ENCODE results near the gene SORL1-AS1.

The SORL1-AS1 gene

DNA sequence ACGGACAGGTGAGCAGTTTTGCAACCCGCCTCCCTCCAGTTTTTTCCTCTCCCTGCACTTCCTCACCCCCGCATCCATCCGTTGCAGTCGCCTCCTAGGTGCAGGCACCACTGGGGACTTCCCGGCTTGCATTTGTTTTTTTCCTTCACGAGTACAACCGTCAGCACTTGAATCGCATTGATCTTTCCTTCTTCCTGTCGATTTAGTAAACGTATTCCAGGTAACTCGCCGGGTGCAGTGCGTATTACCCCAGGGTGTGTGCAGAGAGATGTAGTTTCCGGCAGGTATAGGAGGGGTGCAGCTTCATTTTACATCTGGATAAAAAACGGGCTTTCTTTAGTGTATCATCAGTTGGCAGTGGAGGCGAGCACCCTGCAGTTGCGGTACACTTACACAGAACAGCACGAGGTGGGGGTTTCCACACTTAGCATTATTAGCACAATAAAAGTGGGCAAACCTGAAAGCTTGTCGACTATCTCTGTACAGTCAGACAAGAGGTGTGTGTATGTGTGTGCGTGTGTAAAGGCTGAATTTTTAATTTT, at the start of gene SORL1-AS1:
SORL1-AS1 (minus strand) TSS at position 359 of the 542 bp plus-strand sequence.
- in situ Hi-C loops (cut with HindIII; ENCODE audit: low pct_ligation_motif_present, low sequenced_read_pairs): no loop called here
- H3K27ac ChIP-seq: no peak within 1 kb of the TSS

DNA sequence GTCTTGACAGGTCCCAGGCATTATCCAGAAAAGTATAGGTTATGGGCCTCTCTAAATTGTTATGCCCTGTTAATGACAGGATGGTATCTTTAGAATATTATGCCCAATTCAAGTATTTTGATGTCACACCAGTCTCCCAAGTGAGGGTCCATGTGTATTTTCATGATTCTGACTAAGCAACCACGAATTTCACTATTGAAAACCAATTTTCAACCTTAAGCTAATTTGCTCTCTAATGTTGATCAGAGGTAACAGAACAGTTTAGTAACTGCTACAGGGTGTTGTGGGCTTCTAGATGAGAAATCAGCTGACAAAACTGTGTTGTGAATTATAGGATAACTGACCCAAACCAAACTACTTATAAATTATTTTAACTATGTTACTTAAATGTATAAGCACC, 48.0 kb upstream of the SORL1-AS1 start:
- no peak overlapping the region for H3K27ac ChIP-seq
- H3K36me3 ChIP-seq (replicated peaks): no peaks in the 10 kb centered on the region

More for the DNA sequence above, at the start of gene SORL1-AS1:
- no peak for DNase-seq
- TF ChIP-seq, protein P1, sequence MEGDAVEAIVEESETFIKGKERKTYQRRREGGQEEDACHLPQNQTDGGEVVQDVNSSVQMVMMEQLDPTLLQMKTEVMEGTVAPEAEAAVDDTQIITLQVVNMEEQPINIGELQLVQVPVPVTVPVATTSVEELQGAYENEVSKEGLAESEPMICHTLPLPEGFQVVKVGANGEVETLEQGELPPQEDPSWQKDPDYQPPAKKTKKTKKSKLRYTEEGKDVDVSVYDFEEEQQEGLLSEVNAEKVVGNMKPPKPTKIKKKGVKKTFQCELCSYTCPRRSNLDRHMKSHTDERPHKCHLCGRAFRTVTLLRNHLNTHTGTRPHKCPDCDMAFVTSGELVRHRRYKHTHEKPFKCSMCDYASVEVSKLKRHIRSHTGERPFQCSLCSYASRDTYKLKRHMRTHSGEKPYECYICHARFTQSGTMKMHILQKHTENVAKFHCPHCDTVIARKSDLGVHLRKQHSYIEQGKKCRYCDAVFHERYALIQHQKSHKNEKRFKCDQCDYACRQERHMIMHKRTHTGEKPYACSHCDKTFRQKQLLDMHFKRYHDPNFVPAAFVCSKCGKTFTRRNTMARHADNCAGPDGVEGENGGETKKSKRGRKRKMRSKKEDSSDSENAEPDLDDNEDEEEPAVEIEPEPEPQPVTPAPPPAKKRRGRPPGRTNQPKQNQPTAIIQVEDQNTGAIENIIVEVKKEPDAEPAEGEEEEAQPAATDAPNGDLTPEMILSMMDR (IDR thresholded peaks at IDR 0.05; ENCODE audit: low read depth, low read length, missing control alignments): no peak
- Histone ChIP-seq H3K36me3 (replicated peaks) (no peaks in the 10 kb centered on the region), H3K4me3 (ENCODE audit: low read depth, low read length) (peak within 1 kb of the TSS; percentile 47), H3K27me3 (replicated peaks) (peaks cover 43% of the 10 kb centered on the region)

DNA sequence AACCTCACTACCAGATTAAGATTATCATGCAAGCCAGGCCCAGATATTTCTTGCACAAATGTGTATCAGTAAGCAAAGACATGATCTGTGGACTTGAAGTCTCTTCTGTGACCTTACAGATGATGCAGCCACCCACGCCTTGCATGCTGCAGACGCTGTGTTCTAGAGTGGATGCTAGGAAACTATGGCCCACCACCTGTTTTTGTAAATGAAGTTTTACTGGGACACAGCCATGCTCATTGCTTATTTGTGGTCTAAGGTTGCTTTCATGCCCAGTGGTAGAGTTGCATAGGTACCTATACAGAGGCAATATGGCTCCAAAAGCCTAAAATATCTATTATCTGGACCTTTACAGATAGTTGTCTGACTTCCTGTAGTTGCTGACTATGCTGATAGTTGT, 47.5 kb upstream of the SORL1-AS1 start:
- Histone ChIP-seq H3K36me3 (replicated peaks) (no peaks in the 10 kb centered on the region), H3K4me3 (ENCODE audit: low read depth, low read length) (no peak overlapping the region), H3K27me3 (replicated peaks) (no peaks in the 10 kb centered on the region), H3K27ac (no peak overlapping the region)
- TF ChIP-seq, protein P1 (IDR thresholded peaks at IDR 0.05; ENCODE audit: low read depth, low read length, missing control alignments): no peak
- DNase-seq: no peak
- in situ Hi-C loops (cut with HindIII; ENCODE audit: low pct_ligation_motif_present, low sequenced_read_pairs): no loop called here

More for the DNA sequence above, 48.0 kb upstream of the SORL1-AS1 start:
- TF ChIP-seq, protein P1 (IDR thresholded peaks at IDR 0.05; ENCODE audit: low read depth, low read length, missing control alignments): no peak
- Histone ChIP-seq H3K27me3 (replicated peaks) (no peaks in the 10 kb centered on the region), H3K4me3 (ENCODE audit: low read depth, low read length) (no peak overlapping the region)
- DNase-seq: no peak
- in situ Hi-C loops (cut with HindIII; ENCODE audit: low pct_ligation_motif_present, low sequenced_read_pairs): no loop called here

DNA sequence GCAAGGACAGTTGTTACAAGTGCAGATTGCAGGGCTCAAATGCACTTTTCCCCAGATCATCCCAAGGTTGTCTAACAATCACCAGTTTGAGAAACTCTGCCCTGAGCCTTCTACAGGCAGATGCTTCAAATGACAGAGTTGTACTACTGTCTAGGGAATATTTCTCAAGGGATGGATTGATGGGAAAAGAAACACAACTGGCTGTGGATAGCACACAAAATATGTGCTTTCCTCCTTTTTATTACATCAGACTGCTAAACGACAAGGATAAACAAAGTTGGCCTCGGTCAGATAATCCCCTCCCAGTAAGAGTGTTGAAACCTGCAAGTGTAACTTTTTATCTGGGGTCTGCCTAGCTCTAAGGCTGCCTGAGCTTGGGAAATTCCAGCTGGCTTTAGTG, 46.6 kb upstream of the SORL1-AS1 start:
- TF ChIP-seq, protein P1 (IDR thresholded peaks at IDR 0.05; ENCODE audit: low read depth, low read length, missing control alignments): no peak
- in situ Hi-C loops (cut with HindIII; ENCODE audit: low pct_ligation_motif_present, low sequenced_read_pairs): no loop called here
- DNase-seq: no peak
- H3K27me3 ChIP-seq (replicated peaks): no peaks in the 10 kb centered on the region
- H3K36me3 ChIP-seq (replicated peaks): no peaks in the 10 kb centered on the region
- H3K27ac ChIP-seq: no peak overlapping the region
- no peak overlapping the region for H3K4me3 ChIP-seq (ENCODE audit: low read depth, low read length)

DNA sequence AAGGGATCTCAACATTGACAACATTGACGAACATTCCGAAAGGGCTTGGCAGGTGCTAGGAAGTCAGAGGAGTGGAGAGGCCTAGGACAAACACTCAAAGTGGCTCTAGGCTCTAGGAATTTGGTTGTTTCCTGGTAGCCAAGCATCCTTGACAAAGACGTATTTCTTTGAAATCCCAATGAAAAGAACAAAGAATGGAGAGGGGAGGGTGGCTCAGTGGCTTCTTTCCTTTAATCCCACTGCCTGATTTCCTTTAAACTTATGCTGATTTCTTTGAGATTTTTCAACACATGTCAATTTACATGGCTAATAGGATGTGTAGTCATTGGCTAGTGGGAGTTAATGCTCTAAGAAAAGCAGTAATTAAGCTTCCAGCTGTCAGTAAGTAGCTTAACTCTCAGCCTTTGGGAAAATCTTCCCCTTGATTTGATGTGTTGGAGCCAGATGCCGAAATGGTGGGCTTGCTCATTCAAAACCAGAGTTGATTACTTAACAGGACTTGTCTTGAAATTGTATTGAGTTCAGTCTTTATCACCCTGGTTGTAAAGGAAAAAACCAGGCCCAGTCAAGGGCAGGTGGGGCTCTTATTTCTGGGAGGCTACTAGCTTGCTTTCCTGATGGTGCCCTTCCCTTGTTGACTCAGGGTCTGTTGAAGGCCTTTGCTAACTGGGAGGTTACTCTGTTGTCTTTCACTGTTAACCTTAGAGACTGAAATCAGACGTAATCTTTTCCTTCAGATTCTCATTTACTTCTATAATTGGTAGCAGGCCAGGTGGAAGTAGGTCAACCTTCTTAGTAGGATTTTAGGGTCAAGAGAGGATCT, 44.6 kb upstream of the SORL1-AS1 start:
- TF ChIP-seq, protein P1 (IDR thresholded peaks at IDR 0.05; ENCODE audit: low read depth, low read length, missing control alignments): no peak
- H3K27me3 ChIP-seq (replicated peaks): no peaks in the 10 kb centered on the region
- no peak overlapping the region for H3K4me3 ChIP-seq (ENCODE audit: low read depth, low read length)
- DNase-seq: no peak
- no peak overlapping the region for H3K27ac ChIP-seq
- H3K36me3 ChIP-seq (replicated peaks): no peaks in the 10 kb centered on the region
- in situ Hi-C loops (cut with HindIII; ENCODE audit: low pct_ligation_motif_present, low sequenced_read_pairs): no loop called here

All from brain microvascular endothelial cell (primary cell).